Germinal center (tissue), 1 donor: ENCODE results near the gene FKBP8.

Source experiments
- DNase-seq: peaks from one replicate; pipeline ENCODE4 v3.0.0; 2012; ENCODE audit warnings: mixed read lengths, low spot score

FKBP8 gene

GRCh38 chr19:18521692-18522123 lies 21.7 kb downstream of the FKBP8 start, which contains the start of gene ELL:
ELL (minus strand) TSS chr19:18522070; CDS start chr19:18522055, 15 bp downstream.
- DNase-seq: peak; percentile 19

- DNase-seq: peak; percentile 53
Measured at GRCh38 chr19:18520848-18521691, 22.3 kb downstream of the FKBP8 start.

GRCh38 chr19:18519962-18520847 lies 23.2 kb downstream of the FKBP8 start:
- DNase-seq: peak; percentile 59

GRCh38 chr19:18518639-18519038 lies 24.7 kb downstream of the FKBP8 start:
- no peak for DNase-seq

- DNase-seq: no peak
Measured at GRCh38 chr19:18517606-18518005, 25.8 kb downstream of the FKBP8 start.

GRCh38 chr19:18515959-18516358 lies 27.4 kb downstream of the FKBP8 start:
- DNase-seq: no peak

GRCh38 chr19:18514800-18515682 lies 28.3 kb downstream of the FKBP8 start:
- no peak for DNase-seq

- no peak for DNase-seq
Measured at GRCh38 chr19:18513868-18514267, 29.5 kb downstream of the FKBP8 start.

GRCh38 chr19:18510216-18510615 lies 33.2 kb downstream of the FKBP8 start:
- no peak for DNase-seq

- no peak for DNase-seq
Measured at GRCh38 chr19:18508585-18508984, 34.8 kb downstream of the FKBP8 start.

- DNase-seq: no peak
Measured at GRCh38 chr19:18507727-18508440, 35.5 kb downstream of the FKBP8 start.

- DNase-seq: no peak
Measured at GRCh38 chr19:18507021-18507726, 36.2 kb downstream of the FKBP8 start.

GRCh38 chr19:18506101-18506930 lies 37.1 kb downstream of the FKBP8 start:
- no peak for DNase-seq

- no peak for DNase-seq
Measured at GRCh38 chr19:18504886-18505610, 38.3 kb downstream of the FKBP8 start.

- DNase-seq: no peak
Measured at GRCh38 chr19:18503971-18504885, 39.1 kb downstream of the FKBP8 start.

- no peak for DNase-seq
Measured at GRCh38 chr19:18503337-18503970, 39.9 kb downstream of the FKBP8 start.

GRCh38 chr19:18502638-18503294 lies 40.6 kb downstream of the FKBP8 start:
- no peak for DNase-seq
